Measurements from ENCODE around the gene IGFBP4.

IGFBP4 gene

GRCh38 chr17:40448213-40448638, 5.0 kb downstream of the IGFBP4 start:
- TF ChIP-seq CTCF (IDR thresholded peaks at IDR 0.05; ENCODE audit: poor library complexity, severe bottlenecking), result no peak
- H3K27ac ChIP-seq (ENCODE audit: poor library complexity, severe bottlenecking), result no peak overlapping the region

GRCh38 chr17:40448639-40449261, 5.5 kb downstream of the IGFBP4 start:
- no peaks in the 10 kb centered on the region for H3K27me3 ChIP-seq (ENCODE audit: insufficient read depth, poor library complexity, severe bottlenecking)
- no peak for DNase-seq (ENCODE audit: low spot score)
- no peak overlapping the region for H3K27ac ChIP-seq (ENCODE audit: poor library complexity, severe bottlenecking)
- TF ChIP-seq CTCF (IDR thresholded peaks at IDR 0.05; ENCODE audit: poor library complexity, severe bottlenecking), result no peak
- H3K4me1 ChIP-seq (ENCODE audit: insufficient read depth, poor library complexity, severe bottlenecking), result no peaks in the 10 kb centered on the region
- no peaks in the 10 kb centered on the region for H3K9me3 ChIP-seq (ENCODE audit: severe bottlenecking)
- H3K36me3 ChIP-seq (ENCODE audit: low read depth), result no peaks in the 10 kb centered on the region
- no peak for ATAC-seq (ENCODE audit: low read depth)
- no peak overlapping the region for H3K4me3 ChIP-seq (ENCODE audit: severe bottlenecking)

More at GRCh38 chr17:40448213-40448638, 5.0 kb downstream of the IGFBP4 start:
- DNase-seq (ENCODE audit: low spot score), result no peak
- no peak for ATAC-seq (ENCODE audit: low read depth)
- Histone ChIP-seq H3K9me3 (ENCODE audit: severe bottlenecking) (no peaks in the 10 kb centered on the region), H3K36me3 (ENCODE audit: low read depth) (no peaks in the 10 kb centered on the region), H3K4me1 (ENCODE audit: insufficient read depth, poor library complexity, severe bottlenecking) (no peaks in the 10 kb centered on the region), H3K4me3 (ENCODE audit: severe bottlenecking) (no peak overlapping the region), H3K27me3 (ENCODE audit: insufficient read depth, poor library complexity, severe bottlenecking) (no peaks in the 10 kb centered on the region)

GRCh38 chr17:40450175-40450574, 6.9 kb downstream of the IGFBP4 start:
- H3K27ac ChIP-seq (ENCODE audit: poor library complexity, severe bottlenecking), result no peak overlapping the region
- H3K4me1 ChIP-seq (ENCODE audit: insufficient read depth, poor library complexity, severe bottlenecking), result no peaks in the 10 kb centered on the region
- no peak overlapping the region for H3K4me3 ChIP-seq (ENCODE audit: severe bottlenecking)
- DNase-seq (ENCODE audit: low spot score) (no peak), ATAC-seq (ENCODE audit: low read depth) (peak; percentile 44; the same call in 1 of the 3 replicates)
- peak; percentile 67 for TF ChIP-seq CTCF (IDR thresholded peaks at IDR 0.05; ENCODE audit: poor library complexity, severe bottlenecking)
- no peaks in the 10 kb centered on the region for H3K9me3 ChIP-seq (ENCODE audit: severe bottlenecking)
- no peaks in the 10 kb centered on the region for H3K27me3 ChIP-seq (ENCODE audit: insufficient read depth, poor library complexity, severe bottlenecking)
- H3K36me3 ChIP-seq (ENCODE audit: low read depth), result no peaks in the 10 kb centered on the region; the same call in 1 of the 2 replicates

- H3K4me1 ChIP-seq (ENCODE audit: insufficient read depth, poor library complexity, severe bottlenecking), result no peaks in the 10 kb centered on the region
These were observed 8.2 kb downstream of the IGFBP4 start for GRCh38 chr17:40451420-40451819.

More at GRCh38 chr17:40451420-40451819, 8.2 kb downstream of the IGFBP4 start:
- ATAC-seq (ENCODE audit: low read depth) (no peak), DNase-seq (ENCODE audit: low spot score) (no peak)
- no peaks in the 10 kb centered on the region for H3K9me3 ChIP-seq (ENCODE audit: severe bottlenecking)
- no peak overlapping the region for H3K4me3 ChIP-seq (ENCODE audit: severe bottlenecking)
- no peaks in the 10 kb centered on the region; the same call in 1 of the 2 replicates for H3K36me3 ChIP-seq (ENCODE audit: low read depth)
- H3K27ac ChIP-seq (ENCODE audit: poor library complexity, severe bottlenecking), result no peak overlapping the region
- H3K27me3 ChIP-seq (ENCODE audit: insufficient read depth, poor library complexity, severe bottlenecking), result no peaks in the 10 kb centered on the region
- no peak for TF ChIP-seq CTCF (IDR thresholded peaks at IDR 0.05; ENCODE audit: poor library complexity, severe bottlenecking)
